ENCODE results near the gene CALD1.
A peak's percentile ranks its signal among the peaks of the same experiment; 100 is the strongest.

The CALD1 gene, protein sequence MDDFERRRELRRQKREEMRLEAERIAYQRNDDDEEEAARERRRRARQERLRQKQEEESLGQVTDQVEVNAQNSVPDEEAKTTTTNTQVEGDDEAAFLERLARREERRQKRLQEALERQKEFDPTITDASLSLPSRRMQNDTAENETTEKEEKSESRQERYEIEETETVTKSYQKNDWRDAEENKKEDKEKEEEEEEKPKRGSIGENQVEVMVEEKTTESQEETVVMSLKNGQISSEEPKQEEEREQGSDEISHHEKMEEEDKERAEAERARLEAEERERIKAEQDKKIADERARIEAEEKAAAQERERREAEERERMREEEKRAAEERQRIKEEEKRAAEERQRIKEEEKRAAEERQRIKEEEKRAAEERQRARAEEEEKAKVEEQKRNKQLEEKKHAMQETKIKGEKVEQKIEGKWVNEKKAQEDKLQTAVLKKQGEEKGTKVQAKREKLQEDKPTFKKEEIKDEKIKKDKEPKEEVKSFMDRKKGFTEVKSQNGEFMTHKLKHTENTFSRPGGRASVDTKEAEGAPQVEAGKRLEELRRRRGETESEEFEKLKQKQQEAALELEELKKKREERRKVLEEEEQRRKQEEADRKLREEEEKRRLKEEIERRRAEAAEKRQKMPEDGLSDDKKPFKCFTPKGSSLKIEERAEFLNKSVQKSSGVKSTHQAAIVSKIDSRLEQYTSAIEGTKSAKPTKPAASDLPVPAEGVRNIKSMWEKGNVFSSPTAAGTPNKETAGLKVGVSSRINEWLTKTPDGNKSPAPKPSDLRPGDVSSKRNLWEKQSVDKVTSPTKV

DNA sequence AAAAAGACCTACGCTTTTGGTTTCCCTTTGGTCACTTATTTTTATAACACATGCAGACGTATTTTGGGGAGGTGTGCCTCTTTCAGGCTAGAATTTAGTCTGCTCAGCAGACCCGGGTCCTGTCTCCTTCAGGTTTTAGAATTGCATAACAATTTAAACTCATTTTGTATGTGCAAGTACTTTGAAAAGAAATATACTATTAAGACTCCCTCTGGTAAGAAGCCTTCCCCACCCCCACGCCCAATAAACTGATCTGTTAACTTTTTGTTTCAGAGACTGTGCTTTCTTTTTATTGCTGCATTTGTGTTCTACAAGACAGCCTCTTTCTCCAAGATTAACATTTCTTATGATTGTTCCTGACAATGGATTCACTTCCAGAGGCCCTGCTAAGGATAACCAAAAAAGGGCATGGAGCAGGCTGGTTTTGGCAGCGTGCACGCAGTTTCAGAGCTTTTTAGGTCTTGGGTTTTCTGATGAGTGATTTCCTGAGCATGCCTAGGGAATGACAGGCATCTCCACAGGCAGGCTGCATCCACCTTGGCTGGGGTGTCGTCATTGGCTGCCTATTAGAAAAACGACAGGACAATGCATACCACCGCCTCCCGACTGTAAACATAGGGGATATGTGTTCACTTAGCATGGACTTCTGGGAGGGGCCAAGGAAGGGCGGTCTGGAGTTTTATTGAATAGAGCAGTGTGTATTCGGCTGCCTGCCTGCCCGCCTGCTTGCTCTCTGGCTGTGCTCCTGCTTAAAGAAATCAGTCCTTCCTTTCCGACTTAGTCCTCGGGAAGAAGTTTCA is at the start of gene CALD1:
CALD1 (plus strand) TSS at position 694 of the 800 bp plus-strand sequence. CDS start 88,100 bp downstream, outside the sequence.
- no peak for DNase-seq (ENCODE audit: low read depth)

GRCh38 chr7:134729895-134730294 is 49.5 kb upstream of the CALD1 start:
- no peak for DNase-seq (ENCODE audit: low read depth)

GRCh38 chr7:134730411-134730829 is 49.0 kb upstream of the CALD1 start:
- DNase-seq (ENCODE audit: low read depth) = no peak

GRCh38 chr7:134731616-134732015 is 47.8 kb upstream of the CALD1 start:
- DNase-seq (ENCODE audit: low read depth) = no peak

GRCh38 chr7:134732728-134733127 is 46.7 kb upstream of the CALD1 start:
- DNase-seq (ENCODE audit: low read depth) = no peak

GRCh38 chr7:134736381-134736780 is 43.1 kb upstream of the CALD1 start:
- DNase-seq (ENCODE audit: low read depth) = no peak

DNA sequence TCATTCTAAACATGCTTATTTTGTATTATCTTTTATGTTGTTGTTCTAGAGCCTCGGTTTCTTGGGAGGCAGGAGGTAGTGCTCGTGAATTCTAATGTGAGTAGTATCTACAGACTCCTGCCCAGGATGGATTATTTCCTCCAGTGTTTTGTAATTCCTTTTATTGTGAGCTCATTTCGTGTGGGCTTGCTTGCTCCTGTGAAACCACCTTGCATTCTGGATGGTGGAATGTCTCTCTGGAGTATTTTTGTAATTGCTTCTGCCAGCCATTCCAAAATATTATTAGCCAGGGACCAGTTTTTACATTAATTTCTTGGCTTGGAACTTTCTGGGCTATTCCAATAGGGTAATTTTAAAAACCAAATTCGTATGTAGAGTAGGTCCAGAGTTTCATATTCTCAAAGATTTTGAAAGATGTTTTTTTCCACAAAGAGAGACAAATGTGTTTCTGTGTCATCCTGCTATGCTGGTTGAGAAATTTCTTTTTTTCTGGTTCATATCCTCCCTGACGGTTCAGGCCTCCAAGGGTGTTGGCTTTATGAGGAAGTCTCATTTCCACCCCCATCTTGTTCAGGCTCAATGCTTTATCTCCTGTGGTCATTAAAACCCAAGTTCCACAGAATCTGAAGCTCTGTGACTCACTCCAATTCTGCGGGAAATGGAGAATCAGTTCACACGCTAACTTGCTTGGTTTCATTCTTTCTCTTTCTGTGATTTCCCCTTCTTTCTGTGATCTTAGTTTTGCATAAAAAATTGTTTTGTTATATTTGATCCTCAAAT is 41.7 kb upstream of the CALD1 start:
- DNase-seq (ENCODE audit: low read depth) = peak; percentile 8

- no peak for DNase-seq (ENCODE audit: low read depth)
Observed at GRCh38 chr7:134739362-134739761, 40.1 kb upstream of the CALD1 start.

GRCh38 chr7:134740376-134740775 is 39.1 kb upstream of the CALD1 start:
- DNase-seq (ENCODE audit: low read depth) = no peak

DNA sequence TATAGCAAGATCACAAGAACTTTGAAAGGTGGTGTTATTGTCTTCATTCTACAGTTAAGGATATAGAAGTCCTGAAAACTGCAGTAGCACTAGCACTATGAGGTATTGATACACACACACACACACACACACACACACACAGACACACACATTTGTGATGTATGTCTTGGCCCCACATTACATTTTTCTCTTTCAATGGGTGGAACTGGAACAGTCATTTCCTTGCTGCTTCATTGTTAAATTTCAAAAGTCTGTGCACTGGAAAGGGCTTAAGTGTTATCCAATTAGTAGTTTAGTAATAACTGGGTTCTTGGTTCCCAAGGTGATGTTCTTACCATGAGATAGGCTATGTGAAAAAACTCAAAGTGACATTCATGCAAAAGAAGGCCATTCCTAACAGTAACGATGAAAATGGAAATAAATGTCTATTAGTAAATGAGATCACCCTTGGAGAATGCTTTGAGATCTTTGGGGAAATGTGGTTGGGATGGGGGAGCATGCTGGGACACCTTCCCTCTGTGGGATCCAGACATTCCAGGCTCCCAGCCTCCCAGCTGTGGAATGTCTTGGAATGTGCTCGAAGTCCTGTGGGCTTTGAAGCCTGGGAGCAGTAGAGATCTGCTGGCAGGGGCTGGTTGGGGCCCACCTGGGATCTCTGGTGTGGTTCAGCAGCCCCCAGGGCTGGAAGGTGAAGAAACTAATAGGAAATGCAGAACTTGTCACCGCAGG is 37.4 kb upstream of the CALD1 start:
- no peak for DNase-seq (ENCODE audit: low read depth)

DNA sequence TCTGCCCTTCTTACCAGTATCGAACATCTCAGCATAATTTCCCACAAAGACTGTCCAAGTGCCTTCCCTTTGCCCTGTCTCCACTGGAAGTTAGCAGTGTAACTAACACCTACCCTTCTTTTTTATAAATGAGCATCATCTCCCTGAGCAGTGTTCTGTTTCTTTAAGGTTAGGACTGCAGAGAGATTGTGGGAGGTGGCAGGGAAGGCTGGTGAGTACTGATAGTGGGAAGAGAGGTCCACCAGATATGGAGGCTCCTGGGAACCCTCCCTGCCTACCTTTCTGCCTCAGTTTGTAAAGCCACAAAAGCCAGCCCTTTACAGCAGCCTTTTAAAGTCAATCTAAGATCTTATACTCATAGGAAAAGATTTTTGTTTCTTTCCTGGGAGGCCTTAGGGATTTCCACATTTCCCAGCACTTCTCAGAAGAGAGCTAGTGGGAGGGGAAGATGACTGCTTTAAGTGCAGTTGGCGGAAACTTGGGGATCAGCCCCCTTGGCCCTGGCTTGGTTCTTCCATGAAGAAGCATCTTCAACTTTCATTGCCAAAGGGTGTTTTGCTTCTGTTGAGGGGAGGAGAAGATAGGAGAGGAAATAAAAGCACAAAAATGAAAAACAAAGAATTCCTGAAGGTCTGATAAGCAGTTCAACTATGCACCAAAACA is 36.6 kb upstream of the CALD1 start:
- DNase-seq (ENCODE audit: low read depth) = no peak

GRCh38 chr7:134744569-134744968 is 34.9 kb upstream of the CALD1 start:
- no peak for DNase-seq (ENCODE audit: low read depth)

DNA sequence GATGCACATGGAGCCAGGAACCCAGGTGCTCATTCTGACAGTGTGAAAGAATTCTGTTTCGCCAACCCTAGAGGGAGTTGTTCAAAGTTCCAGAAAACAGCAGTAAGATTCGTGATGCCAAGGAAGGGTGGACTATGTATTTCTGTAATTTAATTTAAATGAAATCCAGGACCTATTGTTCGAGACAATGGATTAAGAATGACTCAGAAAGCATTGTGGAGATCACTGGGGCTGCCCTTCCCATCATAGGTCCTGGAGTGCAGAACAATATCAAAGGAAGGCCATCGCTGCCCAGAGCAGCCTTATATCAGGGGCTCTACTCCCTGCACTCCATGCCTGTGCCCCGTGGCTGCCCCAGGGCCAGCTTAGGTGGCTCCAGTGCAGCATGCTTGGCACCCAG is 32.1 kb upstream of the CALD1 start:
- DNase-seq (ENCODE audit: low read depth) = no peak

- peak; percentile 46 for DNase-seq (ENCODE audit: low read depth)
Observed at GRCh38 chr7:134750083-134751062, 29.1 kb upstream of the CALD1 start.

GRCh38 chr7:134752006-134752760 is 27.3 kb upstream of the CALD1 start:
- DNase-seq (ENCODE audit: low read depth) = no peak

- DNase-seq (ENCODE audit: low read depth) = peak; percentile 11
Observed at GRCh38 chr7:134755422-134756022, 23.9 kb upstream of the CALD1 start.

- no peak for DNase-seq (ENCODE audit: low read depth)
Observed at GRCh38 chr7:134757938-134758337, 21.5 kb upstream of the CALD1 start.

- no peak for DNase-seq (ENCODE audit: low read depth)
Observed at GRCh38 chr7:134758981-134759380, 20.5 kb upstream of the CALD1 start.
